Diencephalon (tissue), 1 donor: ENCODE measurements around the gene GTPBP2. TPM values are rescaled to one million over a fixed set of nuclear protein-coding genes. Genes with fewer than 3 reads are reported as not detected.

Experiments
- total RNA-seq: library from RNA; depleted of rRNA; stranded (reverse); fragments of >200 nt; gene quantifications from one replicate; pipeline ENCODE4 v1.2.3, GENCODE V29; 2014

GTPBP2 gene, protein sequence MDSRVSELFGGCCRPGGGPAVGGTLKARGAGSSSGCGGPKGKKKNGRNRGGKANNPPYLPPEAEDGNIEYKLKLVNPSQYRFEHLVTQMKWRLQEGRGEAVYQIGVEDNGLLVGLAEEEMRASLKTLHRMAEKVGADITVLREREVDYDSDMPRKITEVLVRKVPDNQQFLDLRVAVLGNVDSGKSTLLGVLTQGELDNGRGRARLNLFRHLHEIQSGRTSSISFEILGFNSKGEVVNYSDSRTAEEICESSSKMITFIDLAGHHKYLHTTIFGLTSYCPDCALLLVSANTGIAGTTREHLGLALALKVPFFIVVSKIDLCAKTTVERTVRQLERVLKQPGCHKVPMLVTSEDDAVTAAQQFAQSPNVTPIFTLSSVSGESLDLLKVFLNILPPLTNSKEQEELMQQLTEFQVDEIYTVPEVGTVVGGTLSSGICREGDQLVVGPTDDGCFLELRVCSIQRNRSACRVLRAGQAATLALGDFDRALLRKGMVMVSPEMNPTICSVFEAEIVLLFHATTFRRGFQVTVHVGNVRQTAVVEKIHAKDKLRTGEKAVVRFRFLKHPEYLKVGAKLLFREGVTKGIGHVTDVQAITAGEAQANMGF
- 30.9 TPM for total RNA-seq

GRCh38 chr6:43629104-43629504 is at the start of gene GTPBP2:
Gene GTPBP2, minus strand, starts transcription at chr6:43629264. Its CDS starts 102 bp downstream, at chr6:43629162.

GRCh38 chr6:43644940-43645612 is 16.0 kb upstream of the GTPBP2 start, which contains the start of gene RSPH9:
Gene RSPH9, plus strand, starts transcription at chr6:43645036. Its CDS starts 63 bp downstream, at chr6:43645099.

GRCh38 chr6:43635387-43636307 is 6.6 kb upstream of the GTPBP2 start, which contains the start of gene MAD2L1BP:
Gene MAD2L1BP, plus strand, starts transcription at chr6:43635840. Its CDS starts 36 bp downstream, at chr6:43635876.

GRCh38 chr6:43575772-43576551 is 53.1 kb downstream of the GTPBP2 start, which contains the start of the genes POLH and XPO5:
Gene POLH, plus strand, starts transcription at chr6:43576185. Its CDS starts 6,135 bp downstream, at chr6:43582320.
Gene XPO5, minus strand, starts transcription at chr6:43576038. Its CDS starts 174 bp downstream, at chr6:43575864.

Other genes with a start within 250 kb of the GTPBP2 start
- gene ABCC10, start 201.7 kb downstream of the GTPBP2 start, total RNA-seq = 23.8 TPM
- gene DLK2, start 173.7 kb downstream of the GTPBP2 start, total RNA-seq = 8.3 TPM
- gene TJAP1, start 151.7 kb downstream of the GTPBP2 start, total RNA-seq = 5.1 TPM
- gene LRRC73, start 118.9 kb downstream of the GTPBP2 start, total RNA-seq = 5.3 TPM
- 66.7 TPM for gene YIPF3, start 112.3 kb downstream of the GTPBP2 start, total RNA-seq
- 25.6 TPM for gene POLR1C, start 112.2 kb downstream of the GTPBP2 start, total RNA-seq
- 52.4 TPM for gene XPO5, start 53.2 kb downstream of the GTPBP2 start, total RNA-seq
- 10.6 TPM for gene POLH, start 53.1 kb downstream of the GTPBP2 start, total RNA-seq
- 23.1 TPM for gene MAD2L1BP, start 6.6 kb upstream of the GTPBP2 start, total RNA-seq
- gene RSPH9, start 15.8 kb upstream of the GTPBP2 start, total RNA-seq = 6.0 TPM
- 23.1 TPM for gene MRPS18A, start 58.5 kb upstream of the GTPBP2 start, total RNA-seq
- 37.4 TPM for gene VEGFA, start 140.9 kb upstream of the GTPBP2 start, total RNA-seq